HL-60/S4 (cell line): ENCODE results near the gene TULP3.

Experiments
- in situ Hi-C: fragments of 300-500 bp; cut with MboI; formaldehyde crosslinking; loops from 2 replicates; pipeline ENCODE4 v1.14.3; 2022; ENCODE audit warnings: low sequenced_read_pairs

The TULP3 gene

DNA sequence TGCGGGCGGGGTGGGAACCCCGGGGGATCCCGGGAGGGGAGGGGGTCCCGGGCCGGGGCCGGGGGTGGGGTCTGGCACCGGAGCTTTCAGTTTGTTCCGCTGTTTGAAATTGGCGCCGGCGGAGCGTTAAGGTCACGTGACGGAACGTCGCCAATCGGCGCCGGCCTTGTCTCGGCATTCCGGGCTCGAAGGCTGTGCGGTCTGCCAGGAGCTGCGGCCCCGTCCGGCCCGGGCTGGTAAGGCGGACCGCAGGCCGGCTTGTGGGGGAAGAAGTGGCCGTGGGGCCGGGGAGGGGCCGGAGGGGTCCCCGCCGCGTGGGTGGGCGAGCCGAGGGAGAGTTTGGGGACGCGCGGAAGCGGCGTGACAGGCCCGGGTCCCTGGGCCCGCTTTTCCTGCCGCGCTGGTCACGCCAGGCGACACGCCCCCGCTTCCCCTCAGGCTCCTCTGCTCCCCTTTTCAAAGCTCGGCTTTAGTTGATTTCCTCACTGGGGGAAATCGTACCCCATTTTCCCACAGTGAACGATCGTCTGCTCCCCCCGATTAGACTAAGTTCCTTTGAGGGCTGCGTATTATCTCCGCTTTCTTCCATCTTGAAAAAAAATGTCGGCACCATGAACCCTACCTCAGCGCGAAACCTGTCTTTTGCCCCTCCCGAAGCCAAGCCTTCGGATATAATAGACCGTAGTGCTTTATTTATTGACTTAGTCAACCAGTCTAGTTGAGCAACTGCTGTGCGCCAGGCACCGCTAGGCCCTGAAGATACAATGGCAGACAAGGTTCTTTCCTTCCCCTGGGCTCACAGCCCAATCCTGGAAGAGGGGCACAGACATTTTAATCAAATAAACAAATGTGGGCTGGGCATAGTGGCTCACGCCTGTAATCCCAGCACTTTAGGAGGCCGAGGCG, 13.4 kb upstream of the TULP3 start, which contains the start of the genes FOXM1 and RHNO1:
FOXM1 (minus strand) TSS at position 128 of the 906 bp plus-strand sequence. CDS start 2,696 bp downstream, outside the sequence.
RHNO1 (plus strand) TSS at position 177 of the 906 bp plus-strand sequence. CDS start 8,144 bp downstream, outside the sequence.
- in situ Hi-C loops, result no loop called here

DNA sequence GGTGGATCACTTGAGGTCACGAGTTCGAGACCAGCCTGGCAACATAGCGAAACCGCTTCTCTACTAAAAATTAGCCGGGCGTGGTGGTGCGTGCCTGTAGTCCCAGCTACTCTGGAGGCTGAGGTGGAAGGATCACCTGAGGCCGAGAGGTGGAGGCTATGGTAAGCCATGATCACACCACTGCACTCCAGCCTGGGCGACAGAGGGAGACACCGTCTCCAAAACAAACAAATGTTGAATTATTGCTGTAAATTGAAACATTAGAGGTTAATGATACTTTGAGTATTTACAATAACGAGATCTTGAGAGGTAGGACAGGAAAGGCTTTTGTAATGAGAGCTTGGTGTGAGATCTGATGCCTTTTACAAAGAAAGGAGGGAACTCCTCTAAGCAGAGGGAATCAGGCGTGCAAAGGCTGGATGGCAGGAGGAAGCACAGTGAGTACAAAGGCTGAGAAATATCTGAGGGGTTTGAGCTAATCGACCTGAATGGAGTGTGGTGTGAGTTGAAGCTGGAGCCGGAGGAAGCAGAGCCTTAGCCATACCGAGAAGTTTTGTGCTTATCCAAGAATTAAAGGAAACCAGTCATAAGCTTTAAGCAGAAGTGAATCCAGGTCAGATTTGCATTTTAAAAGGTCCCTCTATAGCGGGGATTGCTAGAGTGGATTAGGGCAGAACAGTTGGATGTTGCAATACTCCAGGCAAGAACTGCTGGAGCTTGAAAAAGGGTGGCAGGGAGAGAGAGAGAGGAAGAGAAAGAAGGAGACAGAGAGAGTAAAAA, 12.5 kb upstream of the TULP3 start:
- in situ Hi-C loops, result no loop called here

DNA sequence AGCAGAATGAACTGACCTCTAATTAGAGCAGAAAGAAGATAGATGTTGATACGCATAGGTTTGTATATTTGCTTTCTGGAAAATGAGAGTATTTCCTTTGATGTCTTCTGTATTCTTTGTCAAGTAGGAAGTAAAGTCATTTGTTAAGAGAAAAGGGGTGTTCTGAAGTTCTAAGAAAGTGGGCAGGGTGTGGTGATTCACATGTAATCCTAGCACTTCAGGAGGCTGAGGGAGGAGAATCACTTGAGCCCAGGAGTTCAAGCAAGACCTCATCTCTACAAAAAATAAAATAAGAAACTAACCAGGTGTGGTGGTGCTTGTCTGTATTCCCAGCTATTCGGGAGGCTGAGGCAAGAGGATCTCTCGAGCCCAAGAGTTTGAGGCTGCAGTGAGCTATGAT, 10.8 kb upstream of the TULP3 start:
- in situ Hi-C loops, result no loop called here

DNA sequence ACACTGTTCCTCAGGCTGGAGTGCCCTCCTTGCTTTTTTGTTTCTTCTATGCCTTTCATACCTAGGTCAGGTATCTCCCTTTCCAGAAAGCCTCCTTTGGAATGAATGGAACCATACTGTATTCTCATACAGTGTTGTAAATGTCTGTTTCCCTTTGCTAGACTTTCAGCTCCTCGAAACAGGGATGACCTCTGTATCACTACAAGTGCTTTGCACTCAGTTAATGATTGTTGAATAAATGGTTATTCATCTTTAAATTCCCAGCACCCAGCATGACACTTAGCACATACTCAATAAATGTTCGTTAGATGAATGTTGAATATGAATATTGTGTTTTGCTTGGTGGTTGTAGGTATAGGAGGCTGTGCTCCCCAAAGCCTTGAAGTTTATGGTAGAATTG, 5.9 kb upstream of the TULP3 start:
- in situ Hi-C loops, result no loop called here

DNA sequence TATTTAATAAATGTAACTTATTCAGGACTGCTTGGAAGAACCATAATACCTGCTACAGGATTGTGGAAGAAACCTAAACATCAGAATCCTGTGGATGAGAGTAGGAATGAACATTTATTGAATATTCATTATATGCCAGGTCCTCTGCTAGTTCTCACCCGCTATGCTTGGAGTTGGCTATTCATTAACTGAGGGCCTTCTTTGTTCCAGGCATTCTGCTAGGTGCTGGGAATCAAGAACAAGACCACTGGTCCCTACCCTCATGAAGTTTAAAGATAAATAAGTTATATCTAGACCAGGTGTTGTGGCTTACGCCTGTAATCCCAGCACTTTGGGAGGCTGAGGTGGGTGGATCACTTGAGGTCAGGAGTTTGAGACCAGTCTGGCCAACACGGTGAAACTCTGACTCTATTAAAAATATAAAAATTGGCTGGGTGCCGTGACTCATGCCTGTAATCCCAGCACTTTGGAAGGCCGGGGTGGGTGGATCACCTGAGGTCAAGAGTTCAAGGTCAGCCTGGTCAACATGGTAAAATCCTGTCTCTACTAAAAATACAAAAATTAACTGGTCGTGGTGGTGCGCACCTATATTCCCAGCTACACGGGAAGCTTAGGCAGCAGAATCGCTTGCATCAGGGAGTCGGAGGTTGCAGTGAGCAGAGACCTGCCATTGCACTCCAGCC, 3.8 kb upstream of the TULP3 start:
- in situ Hi-C loops, result no loop called here

DNA sequence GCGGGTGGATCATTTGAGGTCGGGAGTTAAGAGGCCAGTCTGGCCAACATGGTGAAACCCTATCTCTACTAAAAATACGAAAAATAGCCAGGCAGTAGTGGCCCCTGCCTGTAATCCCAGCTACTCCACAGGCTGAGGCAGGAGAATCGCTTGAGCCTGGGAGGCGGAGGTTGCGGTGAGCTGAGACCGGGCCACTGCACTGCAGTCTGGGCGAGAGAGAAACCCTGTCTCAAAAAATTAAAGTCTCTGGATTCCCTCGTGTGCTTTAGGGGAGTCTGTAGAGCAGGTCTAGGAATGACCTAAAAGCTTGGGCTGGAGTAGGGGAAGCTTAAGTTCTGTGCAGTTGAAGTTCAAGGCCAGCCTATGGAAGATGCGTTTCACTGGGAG, 697 bp upstream of the TULP3 start:
- in situ Hi-C loops, result no loop called here

DNA sequence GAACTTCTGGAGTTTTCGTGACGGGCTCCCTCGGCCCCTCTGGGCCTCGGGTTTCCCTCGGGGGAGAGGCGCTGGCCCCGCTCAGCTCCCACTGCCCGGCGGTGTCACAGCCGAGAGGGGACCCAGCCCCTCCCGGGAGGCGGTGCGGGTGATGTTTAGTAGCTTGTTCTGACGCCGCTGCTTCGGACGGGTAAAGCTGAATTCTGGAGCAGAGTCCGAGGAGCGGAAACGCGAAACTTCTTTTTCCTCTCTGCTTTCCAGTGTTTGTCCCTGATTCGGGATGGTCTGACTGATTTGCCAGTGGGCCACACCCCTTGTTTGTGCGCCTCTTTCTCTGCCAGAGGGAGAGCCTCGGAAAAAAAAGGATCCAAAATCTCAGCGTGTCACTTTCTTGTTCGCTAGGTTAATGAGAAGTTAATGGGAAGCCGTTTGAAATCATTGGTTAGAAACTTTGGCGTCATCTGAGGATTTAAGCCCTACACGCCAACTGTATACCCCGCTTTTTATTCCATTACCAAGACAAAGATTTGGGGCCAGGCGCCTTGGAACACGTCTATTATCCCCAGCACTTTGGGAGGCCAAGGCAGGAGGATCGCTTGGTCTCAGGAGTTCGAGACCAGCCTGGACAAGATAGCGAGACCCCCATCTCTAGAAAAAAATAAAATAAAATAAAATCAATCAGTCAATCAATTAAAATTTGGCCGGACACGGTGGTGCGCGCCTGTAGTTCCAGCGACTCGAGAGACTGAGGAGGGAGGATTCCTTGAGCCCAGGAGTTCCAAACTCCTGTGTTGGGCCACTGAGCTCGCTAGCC, 756 bp downstream of the TULP3 start:
- in situ Hi-C loops, result no loop called here

DNA sequence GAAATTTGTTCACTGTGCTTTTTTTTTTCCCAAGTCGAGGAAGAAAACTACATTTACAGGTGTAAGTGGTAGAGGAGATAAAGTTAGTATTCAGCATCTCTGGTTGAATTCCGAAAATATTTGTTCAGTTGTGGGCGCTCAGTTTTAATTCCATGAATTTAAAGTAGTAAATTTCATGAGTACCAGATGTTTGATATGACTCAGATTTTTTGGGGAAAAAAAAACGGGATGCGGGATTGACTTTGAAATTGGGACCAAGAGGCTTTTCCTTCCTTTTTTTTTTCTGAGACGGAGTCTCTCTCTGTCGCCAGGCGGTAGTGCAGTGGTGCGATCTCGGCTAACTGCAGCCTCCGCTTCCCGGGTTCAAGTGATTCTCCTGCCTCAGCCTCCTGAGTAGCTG, 1.6 kb downstream of the TULP3 start:
- in situ Hi-C loops, result no loop called here

DNA sequence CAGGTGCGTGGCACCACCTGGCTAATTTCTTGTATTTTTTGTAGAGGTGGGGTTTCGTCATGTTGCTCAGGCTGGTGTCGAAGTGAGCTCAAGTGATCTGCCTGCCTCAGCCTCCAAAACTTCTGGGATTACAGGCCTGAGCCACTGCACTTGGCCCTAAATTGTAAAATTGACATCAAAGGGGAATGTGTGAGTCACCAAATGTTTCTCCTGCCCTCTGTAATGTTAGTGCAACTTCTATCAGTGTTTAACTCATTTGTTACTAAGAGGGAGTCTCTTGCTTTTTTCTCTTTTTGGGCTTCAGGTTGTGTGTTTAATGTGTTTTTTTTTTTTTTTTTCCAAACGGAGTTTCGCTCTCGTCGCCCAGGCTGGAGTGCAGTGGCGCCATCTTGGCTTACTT, 2.3 kb downstream of the TULP3 start:
- in situ Hi-C loops, result no loop called here

DNA sequence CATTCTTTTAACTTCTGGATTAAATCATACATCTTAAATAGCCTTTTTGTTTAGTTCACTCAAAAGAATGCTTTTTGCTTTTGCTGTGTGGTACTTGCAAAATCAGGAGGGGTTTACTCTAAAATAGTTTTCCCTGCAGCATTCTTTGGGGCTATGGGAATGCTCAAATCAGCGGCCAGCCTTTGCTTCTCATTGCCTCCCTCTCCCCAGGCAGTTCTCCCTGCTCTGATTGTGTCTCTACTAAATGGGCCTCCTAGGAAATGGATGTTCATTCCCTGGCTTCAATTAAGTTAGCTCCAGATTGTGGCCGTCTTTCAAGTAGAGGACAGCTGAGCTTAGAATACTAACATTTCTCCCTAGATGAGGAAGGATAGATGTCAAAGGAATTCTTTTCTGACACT, 4.4 kb downstream of the TULP3 start:
- in situ Hi-C loops, result no loop called here

DNA sequence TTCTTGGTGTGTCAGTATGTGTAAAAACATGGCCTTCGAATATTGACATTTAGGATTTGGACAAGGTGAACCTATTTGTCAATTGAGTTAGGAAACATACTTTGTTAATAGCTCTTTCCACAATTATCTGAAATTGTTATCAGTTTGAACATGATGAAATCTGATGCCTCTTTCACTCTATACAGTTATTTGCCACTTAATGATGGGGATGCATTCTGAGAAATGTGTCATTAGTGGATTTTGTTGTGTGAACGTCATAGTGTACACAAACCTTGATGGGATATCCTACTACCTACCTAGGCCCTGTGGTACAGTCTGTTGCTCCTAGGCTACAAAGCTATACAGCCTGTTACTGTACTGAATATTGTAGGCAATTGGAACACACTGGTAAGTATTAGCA, 4.8 kb downstream of the TULP3 start:
- in situ Hi-C loops, result no loop called here

DNA sequence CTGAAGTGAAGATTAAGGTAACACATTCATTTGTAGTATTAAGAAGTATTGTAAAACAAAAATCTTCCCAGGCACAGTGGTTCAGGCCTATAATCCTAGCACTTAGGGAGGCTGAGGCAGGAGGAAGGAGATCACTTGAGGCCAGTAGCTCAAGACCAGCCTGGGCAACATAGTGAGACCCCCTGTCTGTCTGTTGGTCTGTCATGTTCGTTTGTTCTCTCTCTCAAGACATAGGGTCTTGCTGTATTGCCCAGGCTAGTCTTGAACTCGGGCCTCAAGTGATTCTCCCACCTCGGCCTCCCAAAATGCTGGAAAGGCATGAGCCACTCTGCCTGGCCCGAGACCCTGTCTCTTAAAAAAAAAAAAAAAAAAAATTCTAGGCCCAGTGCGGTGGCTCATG, 6.7 kb downstream of the TULP3 start:
- in situ Hi-C loops, result no loop called here

DNA sequence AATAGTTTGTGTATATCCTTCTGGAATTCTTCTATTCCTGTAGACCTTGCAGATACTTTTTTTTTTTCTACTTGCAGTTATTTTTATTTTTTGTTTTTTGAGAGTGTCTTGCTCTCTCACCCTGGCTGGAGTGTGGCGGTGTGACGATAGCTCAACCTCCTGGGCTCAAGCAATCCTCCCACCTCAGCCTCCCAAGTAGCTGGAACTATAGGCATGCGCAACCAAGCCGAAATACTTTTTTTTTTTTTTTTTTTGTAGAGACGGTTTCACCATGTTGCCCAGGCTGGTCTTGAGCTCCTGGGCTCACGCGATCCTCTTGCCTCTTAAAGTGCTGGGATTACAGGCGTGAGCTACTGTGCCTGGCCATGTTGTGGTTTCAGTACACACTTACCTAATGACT, 10.0 kb downstream of the TULP3 start:
- in situ Hi-C loops, result no loop called here

DNA sequence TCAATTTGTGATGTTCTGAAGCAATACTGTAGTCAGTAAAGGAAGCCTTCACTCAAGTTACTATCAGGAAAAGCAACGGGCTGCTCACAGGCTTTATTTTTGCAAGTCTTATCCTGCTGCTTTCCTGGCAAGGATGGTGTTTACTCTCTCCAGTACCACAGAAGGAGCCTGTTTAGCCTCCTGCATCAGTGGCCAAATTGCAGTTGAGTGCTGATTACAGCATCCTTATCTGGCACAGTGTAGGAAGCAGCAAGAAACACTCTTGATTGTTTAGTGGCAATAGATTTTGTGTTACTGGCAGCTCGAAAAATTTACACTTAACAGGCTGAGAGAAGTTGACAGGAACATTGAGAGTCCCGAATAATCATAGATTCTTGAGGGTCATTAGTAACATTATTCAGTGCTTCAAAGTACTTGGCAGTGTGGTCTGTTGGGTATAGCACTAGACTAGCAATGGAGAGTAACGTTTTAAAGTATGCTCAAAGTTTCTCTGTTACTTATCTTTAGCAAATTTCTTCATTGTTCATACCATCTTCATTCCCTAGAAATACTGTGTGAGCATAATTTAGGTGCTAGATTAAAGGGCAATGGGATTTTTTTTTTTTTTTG, 11.7 kb downstream of the TULP3 start:
- in situ Hi-C loops, result no loop called here

DNA sequence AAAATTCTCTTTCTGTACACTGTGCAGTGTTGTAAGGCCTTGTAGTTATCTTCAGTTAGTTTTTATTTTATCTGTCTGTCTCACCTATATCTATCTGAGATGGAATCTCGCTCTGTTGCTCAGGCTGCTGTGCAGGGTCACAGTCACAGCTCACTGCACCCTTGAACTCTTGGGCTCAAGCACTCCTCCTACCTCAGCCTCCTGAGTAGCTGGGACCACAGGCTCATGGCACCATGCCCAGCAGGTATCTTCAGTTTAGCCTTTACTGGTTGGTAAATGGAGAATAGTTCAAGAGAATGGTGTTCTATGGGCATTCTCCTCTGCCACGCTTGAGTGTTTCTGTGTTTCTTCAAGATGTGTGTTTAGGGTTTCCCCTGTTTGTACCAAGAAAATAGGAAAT, 13.6 kb downstream of the TULP3 start:
- in situ Hi-C loops, result no loop called here

DNA sequence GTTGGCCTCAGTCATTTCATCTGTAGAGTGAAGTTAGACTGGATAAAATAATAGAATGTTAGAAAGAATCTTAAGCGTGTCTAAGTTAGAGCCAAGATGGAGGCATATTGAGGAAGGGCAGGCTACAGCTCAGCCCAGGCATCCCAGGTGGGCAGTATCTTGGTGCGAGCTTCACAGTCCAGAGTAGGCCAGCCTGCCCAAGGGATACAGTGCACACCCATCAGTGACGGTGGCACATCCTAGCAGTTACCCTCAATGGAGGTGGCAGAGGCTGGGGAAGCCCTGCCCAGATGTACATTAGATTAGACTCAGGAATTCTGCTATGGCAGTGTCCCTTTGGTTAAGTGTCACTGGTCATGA, 21.5 kb downstream of the TULP3 start:
- in situ Hi-C loops, result no loop called here

DNA sequence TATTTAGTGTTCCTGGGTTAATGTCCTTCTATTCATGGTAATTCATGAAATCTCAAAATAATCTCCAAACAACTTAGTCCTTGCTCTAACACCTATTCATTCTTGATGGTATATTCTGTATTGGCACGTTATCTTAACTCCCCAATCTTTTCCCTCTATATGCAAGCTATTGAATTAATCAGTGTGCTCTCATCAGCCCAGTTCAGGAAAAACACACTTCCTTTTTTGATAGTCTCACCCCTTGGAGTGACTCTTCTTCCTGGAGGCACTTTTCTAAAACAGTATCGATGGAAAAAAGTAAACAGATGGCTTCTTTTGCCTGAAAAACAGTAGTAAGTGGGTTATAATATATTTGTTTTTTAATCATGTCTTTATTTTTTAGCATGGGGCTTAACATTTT, 28.6 kb downstream of the TULP3 start:
- in situ Hi-C loops, result no loop called here

DNA sequence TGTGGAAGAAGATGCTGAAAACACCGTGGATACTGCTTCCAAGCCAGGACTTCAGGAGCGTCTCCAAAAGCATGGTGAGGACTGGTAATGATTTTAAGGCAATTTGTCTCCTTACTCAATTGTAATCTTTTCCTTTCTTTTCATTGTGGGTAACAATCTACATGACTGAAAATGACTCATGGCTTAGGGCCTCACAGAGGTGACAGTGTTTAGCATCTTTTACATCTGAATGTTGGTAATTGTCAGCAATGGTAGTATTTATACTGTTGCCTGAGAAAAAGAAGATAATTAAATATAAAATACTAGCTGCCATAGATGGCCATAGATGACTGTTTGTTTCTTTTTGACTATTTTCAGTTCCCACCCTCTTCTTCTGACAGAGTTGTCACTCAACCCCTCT, 31.6 kb downstream of the TULP3 start:
- in situ Hi-C loops, result no loop called here

DNA sequence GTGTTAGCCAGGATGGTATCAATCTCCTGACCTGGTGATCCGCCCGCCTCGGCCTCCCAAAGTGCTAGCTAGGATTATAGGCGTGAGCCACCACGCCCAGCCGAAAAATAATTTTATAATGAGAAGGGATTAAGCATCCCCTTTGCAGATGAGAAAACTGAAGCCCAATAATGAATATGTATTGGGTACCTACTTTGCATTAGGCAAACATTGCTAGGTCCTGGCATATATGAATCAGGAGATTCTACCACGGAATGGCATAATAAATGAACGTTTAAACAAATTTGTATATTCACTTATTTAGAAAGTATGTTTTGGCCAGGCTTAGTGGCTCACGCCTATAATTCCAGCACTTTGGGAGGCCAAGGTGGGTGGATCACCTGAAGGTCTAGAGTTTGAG, 32.4 kb downstream of the TULP3 start:
- in situ Hi-C loops, result no loop called here

DNA sequence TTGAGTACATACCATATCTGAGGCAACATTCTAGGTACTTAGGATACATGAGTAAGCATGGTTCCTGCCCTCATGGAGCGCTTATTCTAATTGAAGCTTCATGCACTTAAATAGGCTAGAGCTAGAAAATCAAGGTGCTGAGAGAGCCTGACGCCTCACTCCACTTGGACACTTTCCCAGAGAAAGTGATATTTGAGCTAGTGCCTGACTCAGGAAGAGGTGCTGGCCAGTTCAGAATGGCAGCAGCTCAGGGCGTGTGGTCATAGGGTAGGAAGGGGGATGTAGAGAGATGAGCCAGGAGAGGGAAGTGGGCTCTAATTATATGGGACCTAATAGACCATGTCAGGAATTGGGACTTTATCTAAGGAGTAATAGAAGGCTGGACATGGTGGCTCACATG, 33.3 kb downstream of the TULP3 start:
- in situ Hi-C loops, result no loop called here
